HG02642 (cell line): ENCODE measurements around the gene OAS3.
"Not testable (repeated sequence)": the region's sequence is repeated elsewhere in the genome, so short reads cannot be mapped to it uniquely, and the experiment has no call there.

Experiments
- ATAC-seq: cut with Tn5 transposase; IDR thresholded peaks from one replicate; pipeline ENCODE4 v1.9.1; 2021; ENCODE audit warnings: mild to moderate bottlenecking; ENCODE audit not compliant: unreplicated experiment, poor library complexity

The OAS3 gene

DNA sequence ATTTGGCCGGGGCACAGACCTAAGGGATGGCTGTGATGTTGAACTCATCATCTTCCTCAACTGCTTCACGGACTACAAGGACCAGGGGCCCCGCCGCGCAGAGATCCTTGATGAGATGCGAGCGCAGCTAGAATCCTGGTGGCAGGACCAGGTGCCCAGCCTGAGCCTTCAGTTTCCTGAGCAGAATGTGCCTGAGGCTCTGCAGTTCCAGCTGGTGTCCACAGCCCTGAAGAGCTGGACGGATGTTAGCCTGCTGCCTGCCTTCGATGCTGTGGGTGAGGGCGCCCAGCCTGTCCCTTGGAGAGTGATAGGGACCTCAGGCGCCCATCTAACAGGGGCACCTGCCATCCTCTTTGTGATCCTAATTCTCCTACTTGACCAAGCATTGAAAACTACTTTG, 12.4 kb downstream of the OAS3 start:
- ATAC-seq: no peak

DNA sequence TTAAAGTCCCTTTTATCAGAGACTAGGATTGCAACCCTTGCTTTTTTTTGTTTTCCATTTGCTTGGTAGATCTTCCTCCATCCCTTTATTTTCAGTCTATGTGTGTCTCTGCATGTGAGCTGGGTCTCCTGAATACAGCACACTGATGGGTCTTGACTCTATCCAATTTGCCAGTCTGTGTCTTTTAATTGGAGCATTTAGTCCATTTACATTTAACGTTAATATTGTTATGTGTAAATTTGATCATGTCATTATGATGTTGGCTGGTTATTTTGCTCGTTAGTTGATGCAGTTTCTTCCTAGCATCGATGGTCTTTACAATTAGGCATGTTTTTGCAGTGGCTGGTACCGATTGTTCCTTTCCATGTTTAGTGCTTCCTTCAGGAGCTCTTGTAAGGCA, 18.9 kb downstream of the OAS3 start:
- not testable (repeated sequence) for ATAC-seq

DNA sequence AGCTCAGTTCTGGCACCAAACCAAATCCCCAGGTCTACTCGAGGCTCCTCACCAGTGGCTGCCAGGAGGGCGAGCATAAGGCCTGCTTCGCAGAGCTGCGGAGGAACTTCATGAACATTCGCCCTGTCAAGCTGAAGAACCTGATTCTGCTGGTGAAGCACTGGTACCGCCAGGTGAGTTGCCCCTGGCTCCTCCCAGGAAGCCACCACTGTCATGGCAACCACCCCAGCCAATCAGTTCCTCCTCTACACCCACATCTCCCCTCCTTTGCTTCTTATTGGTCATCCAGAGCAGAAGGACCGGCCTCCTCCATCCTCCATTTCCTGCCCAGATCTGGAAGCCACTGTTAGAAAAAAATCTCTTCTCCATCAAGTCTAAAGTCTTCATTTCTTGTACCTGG, 22.8 kb downstream of the OAS3 start:
- ATAC-seq: no peak

DNA sequence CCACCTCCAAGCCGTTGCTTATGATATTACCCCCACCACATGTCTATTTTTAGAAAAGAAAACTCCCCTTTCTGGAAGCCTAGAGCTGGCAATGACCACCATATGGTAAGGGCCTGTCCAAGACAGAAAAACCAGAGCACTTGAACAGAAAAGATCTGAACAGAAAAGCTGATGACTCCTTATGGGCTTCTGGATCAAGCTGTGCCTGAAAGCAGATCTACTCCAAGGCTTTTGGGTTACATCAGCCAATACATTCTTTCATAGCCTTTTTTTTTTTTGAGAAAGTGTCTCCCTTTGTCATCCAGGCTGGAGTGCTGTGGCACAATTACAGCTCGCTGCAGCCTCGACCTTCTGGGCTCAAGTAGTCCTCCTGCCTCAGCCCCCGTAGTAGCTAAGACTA, 23.3 kb downstream of the OAS3 start:
- no peak for ATAC-seq

DNA sequence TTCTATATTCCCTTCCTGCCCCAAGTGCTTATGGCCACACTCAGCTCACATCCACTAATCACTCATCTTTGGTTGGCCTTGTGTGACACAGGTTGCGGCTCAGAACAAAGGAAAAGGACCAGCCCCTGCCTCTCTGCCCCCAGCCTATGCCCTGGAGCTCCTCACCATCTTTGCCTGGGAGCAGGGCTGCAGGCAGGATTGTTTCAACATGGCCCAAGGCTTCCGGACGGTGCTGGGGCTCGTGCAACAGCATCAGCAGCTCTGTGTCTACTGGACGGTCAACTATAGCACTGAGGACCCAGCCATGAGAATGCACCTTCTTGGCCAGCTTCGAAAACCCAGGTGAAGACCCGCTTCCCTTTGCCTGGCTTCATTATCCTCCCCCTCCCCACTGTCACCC, 24.3 kb downstream of the OAS3 start:
- no peak for ATAC-seq

DNA sequence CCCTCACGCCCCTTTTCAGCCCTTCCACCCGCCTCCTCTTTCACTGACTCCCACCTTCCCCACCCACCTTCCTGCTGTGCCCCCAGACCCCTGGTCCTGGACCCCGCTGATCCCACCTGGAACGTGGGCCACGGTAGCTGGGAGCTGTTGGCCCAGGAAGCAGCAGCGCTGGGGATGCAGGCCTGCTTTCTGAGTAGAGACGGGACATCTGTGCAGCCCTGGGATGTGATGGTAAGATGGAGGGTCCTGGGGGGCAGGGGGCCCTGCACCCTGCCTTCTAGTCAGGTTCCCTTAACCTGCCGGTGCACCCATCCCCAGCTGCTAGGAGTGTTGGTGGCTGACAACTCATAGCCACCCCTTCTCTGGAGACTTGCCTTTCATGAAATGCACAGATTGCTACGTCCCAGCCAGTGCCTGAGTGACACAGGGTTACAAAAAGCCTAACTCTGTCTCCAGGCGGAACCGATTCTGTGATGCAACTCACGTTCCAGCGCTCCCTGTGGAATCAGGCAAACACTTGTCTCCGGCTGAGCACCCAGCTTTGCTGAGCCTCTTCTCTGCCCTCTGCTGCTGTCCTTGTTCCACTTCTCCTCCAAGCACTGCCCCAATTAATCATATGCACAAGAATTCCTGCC, 25.1 kb downstream of the OAS3 start:
- no peak for ATAC-seq

DNA sequence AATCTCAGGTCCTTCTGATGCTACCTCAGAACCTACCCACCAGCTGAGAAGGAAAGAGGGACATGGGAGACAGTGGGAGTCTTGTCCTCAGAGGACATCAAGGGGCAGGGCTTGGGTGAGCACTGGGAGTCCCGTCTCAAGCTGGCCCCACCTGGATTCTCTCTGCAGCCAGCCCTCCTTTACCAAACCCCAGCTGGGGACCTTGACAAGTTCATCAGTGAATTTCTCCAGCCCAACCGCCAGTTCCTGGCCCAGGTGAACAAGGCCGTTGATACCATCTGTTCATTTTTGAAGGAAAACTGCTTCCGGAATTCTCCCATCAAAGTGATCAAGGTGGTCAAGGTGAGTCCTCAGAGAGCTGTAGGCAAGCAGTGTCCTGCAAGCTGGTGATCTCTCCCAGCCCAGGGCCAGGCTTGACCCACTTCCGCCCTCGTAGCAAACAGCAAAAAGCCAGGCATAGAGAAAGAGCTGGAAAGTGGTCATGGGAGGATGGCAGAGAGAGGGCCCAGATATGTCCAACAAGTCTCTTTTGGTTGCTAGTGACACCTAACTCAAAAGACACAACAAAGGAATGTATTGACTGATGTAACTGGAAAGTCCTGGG, 25.9 kb downstream of the OAS3 start:
- no peak for ATAC-seq

DNA sequence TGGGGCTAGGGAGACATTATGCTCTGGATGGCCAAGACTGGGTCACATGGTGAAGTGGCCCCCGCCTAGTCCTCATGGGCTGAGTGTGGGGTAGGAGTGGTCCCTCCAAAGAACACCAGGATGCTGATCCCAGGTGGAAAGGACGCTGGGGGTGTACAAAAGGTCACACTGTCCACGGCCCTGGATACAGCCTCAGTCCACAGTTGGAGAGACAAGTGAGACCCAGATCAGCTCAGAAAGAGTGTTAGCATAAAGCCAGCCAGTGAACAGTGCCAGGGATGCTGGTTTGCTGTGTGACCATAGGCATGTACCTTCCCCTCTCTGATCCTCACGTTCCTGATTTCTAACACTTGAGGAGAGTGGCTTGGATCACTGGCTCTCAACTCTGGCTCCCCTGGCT, 26.6 kb downstream of the OAS3 start:
- ATAC-seq: no peak

DNA sequence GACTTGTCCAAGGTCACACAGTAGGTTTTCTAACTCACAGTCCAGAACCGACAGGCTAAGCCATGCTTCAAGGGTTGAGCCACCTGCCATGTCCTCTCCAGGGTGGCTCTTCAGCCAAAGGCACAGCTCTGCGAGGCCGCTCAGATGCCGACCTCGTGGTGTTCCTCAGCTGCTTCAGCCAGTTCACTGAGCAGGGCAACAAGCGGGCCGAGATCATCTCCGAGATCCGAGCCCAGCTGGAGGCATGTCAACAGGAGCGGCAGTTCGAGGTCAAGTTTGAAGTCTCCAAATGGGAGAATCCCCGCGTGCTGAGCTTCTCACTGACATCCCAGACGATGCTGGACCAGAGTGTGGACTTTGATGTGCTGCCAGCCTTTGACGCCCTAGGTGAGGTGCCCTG, 27.4 kb downstream of the OAS3 start:
- ATAC-seq: no peak

DNA sequence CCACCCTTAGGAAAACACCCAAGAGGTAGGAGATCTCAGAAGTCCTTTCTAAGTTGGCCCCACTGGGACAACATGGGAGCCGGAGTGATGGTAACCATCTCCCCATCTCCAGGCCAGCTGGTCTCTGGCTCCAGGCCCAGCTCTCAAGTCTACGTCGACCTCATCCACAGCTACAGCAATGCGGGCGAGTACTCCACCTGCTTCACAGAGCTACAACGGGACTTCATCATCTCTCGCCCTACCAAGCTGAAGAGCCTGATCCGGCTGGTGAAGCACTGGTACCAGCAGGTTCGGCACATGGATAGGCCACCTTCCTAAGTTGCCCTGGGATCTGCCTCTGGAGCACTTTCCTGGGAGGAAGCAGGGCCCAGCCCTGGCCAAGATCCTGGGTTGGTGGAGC, 29.0 kb downstream of the OAS3 start:
- no peak for ATAC-seq

DNA sequence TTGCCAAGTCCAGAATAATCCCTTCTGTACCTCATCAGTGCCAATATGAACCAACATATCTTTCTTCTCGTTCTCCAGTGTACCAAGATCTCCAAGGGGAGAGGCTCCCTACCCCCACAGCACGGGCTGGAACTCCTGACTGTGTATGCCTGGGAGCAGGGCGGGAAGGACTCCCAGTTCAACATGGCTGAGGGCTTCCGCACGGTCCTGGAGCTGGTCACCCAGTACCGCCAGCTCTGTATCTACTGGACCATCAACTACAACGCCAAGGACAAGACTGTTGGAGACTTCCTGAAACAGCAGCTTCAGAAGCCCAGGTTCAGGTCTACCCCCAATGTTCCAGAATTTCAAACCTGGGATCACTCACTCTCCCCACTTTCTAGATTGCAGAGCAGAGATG, 29.6 kb downstream of the OAS3 start:
- ATAC-seq: no peak

DNA sequence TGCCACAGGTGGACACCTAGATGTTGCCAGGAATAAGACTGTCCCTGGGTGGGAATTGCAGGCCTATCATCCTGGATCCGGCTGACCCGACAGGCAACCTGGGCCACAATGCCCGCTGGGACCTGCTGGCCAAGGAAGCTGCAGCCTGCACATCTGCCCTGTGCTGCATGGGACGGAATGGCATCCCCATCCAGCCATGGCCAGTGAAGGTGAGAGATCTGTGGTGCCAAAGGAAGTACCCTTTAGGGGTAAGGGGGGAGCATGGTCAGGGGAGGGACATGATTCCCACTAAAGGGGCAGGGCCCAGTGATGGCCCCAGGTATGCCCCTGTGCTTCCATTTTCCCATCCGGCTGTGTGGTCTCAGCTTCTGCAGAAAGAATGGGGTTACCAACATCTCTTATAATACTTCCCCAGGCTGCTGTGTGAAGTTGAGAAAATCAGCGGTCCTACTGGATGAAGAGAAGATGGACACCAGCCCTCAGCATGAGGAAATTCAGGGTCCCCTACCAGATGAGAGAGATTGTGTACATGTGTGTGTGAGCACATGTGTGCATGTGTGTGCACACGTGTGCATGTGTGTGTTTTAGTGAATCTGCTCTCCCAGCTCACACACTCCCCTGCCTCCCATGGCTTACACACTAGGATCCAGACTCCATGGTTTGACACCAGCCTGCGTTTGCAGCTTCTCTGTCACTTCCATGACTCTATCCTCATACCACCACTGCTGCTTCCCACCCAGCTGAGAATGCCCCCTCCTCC, 31.5 kb downstream of the OAS3 start:
- ATAC-seq: no peak

DNA sequence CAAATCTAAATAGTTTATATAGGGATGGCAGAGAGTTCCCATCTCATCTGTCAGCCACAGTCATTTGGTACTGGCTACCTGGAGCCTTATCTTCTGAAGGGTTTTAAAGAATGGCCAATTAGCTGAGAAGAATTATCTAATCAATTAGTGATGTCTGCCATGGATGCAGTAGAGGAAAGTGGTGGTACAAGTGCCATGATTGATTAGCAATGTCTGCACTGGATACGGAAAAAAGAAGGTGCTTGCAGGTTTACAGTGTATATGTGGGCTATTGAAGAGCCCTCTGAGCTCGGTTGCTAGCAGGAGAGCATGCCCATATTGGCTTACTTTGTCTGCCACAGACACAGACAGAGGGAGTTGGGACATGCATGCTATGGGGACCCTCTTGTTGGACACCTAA, 32.1 kb downstream of the OAS3 start:
- no peak for ATAC-seq

DNA sequence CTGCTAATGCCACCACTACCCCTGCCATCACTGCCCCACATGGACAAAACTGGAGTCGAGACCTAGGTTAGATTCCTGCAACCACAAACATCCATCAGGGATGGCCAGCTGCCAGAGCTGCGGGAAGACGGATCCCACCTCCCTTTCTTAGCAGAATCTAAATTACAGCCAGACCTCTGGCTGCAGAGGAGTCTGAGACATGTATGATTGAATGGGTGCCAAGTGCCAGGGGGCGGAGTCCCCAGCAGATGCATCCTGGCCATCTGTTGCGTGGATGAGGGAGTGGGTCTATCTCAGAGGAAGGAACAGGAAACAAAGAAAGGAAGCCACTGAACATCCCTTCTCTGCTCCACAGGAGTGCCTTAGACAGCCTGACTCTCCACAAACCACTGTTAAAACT, 33.0 kb downstream of the OAS3 start:
- ATAC-seq: no peak

DNA sequence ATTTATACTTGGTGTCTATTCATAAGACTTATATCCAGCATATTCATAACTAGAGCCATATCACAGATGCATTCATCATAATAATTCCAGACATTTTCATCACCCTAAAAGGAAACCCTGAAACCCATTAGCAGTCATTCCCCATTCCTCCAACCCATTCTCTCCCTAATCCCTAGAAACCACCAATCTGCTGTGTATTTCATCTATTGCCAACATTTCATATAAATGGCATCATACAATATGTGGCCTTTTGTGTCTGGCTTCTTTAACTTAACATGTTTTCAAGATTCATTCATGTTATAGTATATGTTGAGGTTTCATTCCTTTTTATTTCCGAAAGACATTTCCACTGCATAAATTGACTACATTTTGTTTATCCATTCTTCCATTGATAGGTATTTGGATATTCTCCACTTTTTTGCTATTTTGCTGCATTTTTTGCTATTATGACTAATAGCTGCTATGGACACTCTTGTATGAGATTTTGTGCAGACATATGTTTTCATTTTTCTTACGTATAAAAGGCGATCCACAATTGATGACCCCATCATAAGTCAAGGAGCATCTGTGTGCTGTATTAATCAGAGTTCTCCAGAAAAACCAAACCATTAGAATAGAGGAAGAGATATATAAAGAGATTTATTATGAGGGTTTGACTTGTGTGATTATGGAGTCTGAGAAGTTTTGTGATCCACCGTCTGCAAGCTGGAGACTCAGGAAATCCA, 34.9 kb downstream of the OAS3 start:
- no peak for ATAC-seq

DNA sequence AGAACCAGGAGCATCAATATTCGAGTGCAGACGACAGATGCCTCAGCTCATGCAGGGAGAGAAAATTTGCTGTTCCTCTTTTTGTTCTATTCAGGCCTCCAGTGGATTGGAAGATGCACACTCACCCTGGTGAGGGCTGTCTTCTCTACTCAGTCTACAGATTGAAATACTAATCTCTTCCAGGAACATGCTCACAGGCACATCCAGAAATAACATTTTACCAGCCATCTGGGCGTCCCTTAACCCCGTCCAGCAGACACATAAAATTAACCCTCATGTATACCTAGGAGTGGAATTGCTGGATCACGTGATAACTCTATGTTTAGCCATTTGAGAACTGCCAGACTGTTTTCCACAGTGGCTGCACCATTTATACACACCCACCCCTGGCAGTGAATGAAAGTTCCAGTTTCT, 35.6 kb downstream of the OAS3 start:
- ATAC-seq: no peak

DNA sequence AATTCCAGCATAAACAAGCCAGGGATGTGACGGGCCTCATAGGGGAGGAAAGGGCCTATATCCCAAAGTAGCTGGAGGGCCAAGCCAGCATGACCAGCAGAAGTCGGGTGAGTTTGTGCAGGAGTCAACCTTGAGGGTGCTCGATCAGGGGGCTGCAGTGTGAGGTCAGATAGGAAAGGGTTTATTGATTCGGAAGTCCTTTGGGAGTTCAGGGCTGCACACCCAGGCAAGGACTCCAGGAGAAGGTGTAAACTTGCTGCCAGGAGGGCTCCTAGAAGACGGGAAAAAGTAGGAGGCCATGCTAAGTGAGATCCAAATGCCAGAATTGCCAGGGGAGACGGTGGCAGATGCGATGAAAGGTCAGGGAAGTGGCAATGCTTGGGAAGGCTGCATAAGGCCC, 36.6 kb downstream of the OAS3 start:
- ATAC-seq: no peak

DNA sequence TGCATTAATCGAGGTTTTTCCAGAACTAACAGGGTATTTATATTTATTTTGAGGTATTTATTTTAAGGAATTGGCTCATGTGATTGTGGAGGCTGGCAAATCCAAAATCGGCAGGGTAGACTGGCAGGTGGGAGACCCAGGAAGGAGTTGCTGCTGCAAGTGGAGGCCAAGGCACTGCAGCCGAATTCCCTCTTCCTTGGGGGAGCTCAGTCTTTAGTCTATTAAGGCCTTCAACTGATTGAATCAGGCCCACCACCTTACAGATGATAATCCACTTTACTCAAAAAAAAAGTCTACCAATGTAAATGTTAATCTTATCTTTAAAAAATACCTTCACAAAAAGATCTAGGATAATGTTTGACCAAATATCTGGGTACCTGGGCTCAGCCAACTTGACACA, 38.9 kb downstream of the OAS3 start:
- ATAC-seq: no peak

DNA sequence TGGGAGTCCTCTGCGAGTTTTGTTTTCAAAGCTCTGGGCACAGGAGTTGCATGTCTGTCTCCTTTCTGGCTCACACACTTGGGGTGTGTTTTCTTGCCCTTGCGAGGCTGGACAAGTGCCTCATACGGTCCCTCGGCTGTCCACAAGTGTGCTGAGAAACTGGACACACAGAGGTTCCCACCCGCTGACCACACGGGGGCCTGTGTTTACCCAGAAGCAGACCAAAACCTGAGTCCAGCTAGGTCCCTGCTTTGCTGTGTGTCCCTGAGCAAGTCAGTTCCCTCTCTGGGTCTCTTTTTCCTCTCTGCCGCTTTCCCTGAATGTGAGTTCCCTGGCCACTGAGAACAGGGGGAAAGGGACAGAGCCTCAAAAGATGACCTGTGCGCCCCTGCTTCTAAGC, 39.4 kb downstream of the OAS3 start:
- no peak for ATAC-seq

DNA sequence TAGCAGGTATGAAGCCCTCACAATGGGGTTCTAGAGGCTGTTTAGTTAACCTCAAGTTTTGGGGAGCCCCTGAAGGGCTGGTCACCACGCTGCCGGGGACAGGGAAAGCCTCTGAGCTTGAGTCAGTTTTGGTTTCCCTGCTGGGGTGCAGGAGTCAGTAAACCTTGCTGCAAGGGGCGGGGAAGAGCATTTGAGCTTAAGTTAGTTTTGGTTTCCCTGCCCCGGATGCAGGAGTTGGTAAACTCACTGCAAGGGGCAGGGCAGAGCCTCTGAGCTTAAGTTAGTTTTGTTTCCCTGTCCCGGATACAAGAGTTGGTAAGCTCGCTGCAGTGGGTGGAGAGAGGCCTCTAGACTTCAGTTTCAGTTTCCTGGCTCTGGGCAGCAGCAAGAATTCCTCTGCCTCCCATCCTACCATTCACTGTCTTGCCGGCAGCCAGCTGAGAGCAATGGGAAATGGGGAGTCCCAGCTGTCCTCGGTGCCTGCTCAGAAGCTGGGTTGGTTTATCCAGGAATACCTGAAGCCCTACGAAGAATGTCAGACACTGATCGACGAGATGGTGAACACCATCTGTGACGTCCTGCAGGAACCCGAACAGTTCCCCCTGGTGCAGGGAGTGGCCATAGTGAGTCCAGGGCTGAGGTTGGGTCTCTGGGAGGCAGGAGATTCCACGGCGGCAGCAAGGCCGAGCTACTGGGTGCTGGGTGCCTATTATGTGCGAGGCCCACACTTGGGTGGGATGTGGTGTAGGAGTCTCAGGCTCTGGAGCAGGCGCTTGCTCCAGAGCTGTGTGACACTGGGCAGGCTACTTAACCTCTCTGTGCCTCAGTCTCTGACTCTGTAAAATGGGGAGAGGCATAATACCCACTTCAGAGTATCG, 40.1 kb downstream of the OAS3 start, which contains the start of gene OAS2:
Gene OAS2, plus strand, starts transcription at position 357 of the 878 bp plus-strand sequence. Its CDS starts 90 bp downstream, at position 447.
- ATAC-seq: peak; percentile 91
